Measurements from ENCODE around the gene CWF19L1. TPM values are rescaled to one million over a fixed set of nuclear protein-coding genes. Genes with fewer than 3 reads are reported as not detected.

CWF19L1 gene
- total and polyA plus RNA-seq, 12 donors: 9.5 to 20.0 (median 13.8) TPM

DNA sequence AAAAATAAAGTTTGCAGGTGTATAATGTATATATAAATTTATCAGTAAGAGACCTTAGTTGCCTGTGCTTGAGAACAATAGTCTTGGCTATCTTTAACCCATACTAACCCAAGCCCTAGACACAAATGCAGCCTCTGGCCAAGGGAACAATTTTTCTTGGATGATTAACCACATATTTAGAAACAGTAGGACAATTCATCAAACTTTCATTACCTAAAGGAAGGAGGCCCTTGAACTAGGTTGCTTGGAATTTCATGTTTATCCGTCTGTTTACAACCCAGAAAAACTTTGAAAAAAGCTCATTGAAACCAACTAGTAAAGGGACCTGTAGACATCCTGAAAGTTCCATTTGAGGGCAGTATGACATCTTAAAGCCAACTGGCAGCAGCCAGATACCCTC is 72.7 kb downstream of the CWF19L1 start:
- DNase-seq (no peak), ATAC-seq (no peak)
- peaks cover 0 to 99% (median 24%) of the 10 kb centered on the region in 9 donors for H3K36me3 ChIP-seq
- no peaks in the 10 kb centered on the region for H3K9me3 ChIP-seq
- intact Hi-C loops (cut with DNase I): loop anchor here in 1 of 10 donors (5.0 kb wide), 1 partner anchor 33 kb away; the partner anchor contains the start of gene CHUK
- 93 to 96% methylated on average over 1 of the region's 1 CpG for WGBS, 2 donors
- H3K27me3 ChIP-seq: no peaks in the 10 kb centered on the region
- no peak overlapping the region for H3K27ac ChIP-seq
- peaks cover 0 to 17% (median 10%) of the 10 kb centered on the region in 9 donors for H3K4me1 ChIP-seq
- no peak overlapping the region for H3K4me3 ChIP-seq
- TF ChIP-seq, protein P1, sequence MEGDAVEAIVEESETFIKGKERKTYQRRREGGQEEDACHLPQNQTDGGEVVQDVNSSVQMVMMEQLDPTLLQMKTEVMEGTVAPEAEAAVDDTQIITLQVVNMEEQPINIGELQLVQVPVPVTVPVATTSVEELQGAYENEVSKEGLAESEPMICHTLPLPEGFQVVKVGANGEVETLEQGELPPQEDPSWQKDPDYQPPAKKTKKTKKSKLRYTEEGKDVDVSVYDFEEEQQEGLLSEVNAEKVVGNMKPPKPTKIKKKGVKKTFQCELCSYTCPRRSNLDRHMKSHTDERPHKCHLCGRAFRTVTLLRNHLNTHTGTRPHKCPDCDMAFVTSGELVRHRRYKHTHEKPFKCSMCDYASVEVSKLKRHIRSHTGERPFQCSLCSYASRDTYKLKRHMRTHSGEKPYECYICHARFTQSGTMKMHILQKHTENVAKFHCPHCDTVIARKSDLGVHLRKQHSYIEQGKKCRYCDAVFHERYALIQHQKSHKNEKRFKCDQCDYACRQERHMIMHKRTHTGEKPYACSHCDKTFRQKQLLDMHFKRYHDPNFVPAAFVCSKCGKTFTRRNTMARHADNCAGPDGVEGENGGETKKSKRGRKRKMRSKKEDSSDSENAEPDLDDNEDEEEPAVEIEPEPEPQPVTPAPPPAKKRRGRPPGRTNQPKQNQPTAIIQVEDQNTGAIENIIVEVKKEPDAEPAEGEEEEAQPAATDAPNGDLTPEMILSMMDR (IDR thresholded peaks at IDR 0.05): no peak

DNA sequence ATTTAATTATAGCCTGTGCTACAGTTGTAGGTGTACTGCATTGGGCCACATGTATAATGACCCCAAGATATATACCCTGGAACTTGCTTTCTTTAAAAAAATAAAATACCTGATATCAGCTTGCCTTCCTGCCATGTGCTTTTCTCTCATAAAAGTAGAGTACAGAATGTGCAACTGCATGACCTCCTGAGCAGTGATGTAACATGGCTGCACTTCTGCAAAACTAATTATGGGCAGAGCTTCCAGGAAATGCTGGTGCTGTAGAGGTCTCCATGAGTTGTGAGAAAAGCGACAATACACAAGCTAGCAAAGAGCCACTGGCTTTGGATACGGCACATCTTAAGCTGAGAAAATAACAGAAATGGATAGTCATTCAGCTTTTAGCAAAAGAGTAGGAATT is 75.1 kb downstream of the CWF19L1 start:
- Histone ChIP-seq H3K4me1 (peaks cover 0 to 30% (median 16%) of the 10 kb centered on the region in 9 donors), H3K36me3 (peaks cover 0 to 91% (median 21%) of the 10 kb centered on the region in 9 donors), H3K4me3 (no peak overlapping the region), H3K27me3 (no peaks in the 10 kb centered on the region), H3K9me3 (no peaks in the 10 kb centered on the region), H3K27ac (peak overlapping the region in 8 of 10 donors; percentile 14 to 76 (median 59))
- intact Hi-C loops (cut with DNase I): loop anchor here in 1 of 10 donors (5.0 kb wide), 1 partner anchor 35 kb away; the partner anchor contains the start of gene CHUK
- ATAC-seq: peak; percentile 70 to 97 (median 92)
- DNase-seq: peak in 1 of 2 donors; percentile 49
- TF ChIP-seq, protein P1 (IDR thresholded peaks at IDR 0.05): no peak
- WGBS, 2 donors: 66 to 73% methylated on average over 2 of the region's 2 CpGs

DNA sequence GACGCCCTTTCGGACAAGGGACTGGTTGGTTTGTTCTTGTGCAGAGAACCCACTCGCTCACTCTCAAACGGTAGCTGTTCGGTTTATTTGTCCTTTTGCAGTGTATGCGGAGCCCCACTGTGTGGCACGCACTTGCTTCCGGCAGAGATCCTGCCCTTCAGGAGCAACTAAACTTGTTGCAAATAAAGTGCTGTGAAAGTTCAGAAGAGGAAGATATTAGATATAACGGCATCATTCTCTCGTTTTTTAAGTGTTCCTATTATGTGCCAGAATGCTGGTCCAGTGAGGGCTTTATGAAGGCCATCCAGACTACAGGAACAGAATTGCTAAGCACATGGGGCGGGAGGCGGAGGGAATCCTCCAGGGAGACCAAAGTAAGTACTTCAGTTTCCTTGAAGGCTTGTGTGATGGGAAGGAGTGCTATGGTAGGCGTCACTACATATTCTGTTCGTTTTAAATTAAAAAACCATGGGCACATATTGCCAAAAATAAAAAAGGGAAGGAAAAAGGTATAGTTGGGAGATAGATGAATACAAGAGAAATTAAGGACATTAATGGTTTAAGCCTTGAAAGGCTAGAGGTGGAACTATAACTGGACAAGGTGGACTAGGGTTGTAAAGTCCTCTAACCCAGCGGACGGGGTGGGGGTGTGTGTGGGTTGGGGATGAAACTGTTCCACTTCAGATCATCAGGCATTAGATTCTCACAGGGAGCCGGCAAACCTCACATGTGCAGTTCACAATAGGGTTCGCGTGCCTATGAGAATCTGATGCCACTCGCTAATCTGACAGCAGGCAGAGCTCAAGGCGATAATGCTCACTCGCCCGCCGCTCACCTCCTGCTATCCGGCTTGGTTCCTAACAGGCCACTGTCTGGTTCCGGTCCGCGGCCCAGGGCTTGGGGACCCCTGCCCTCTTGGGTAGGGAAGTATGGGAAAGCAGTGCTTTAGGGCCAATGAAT is 80.9 kb downstream of the CWF19L1 start:
- peak overlapping the region; percentile 52 to 93 (median 86) for H3K27ac ChIP-seq
- peaks cover 0 to 60% (median 5%) of the 10 kb centered on the region in 9 donors for H3K36me3 ChIP-seq
- intact Hi-C loops (cut with DNase I): loop anchor here in 1 of 10 donors (5.0 kb wide), 1 partner anchor 41 kb away; the partner anchor contains the start of gene CHUK
- H3K9me3 ChIP-seq: no peaks in the 10 kb centered on the region
- H3K4me1 ChIP-seq: peaks cover 6 to 59% (median 31%) of the 10 kb centered on the region in 9 donors
- no peaks in the 10 kb centered on the region for H3K27me3 ChIP-seq
- H3K4me3 ChIP-seq: peak overlapping the region; percentile 46 to 97 (median 86)
- WGBS, 2 donors: 31 to 39% methylated on average over 28 of the region's 28 CpGs
- peak; percentile 36 to 80 (median 60) for ATAC-seq
- TF ChIP-seq, protein P1 (IDR thresholded peaks at IDR 0.05): no peak
- DNase-seq: peak; percentile 19 to 49

Measured in heart right ventricle (tissue), 16 donors.